Prostate gland (tissue), 2 donors: ENCODE data around the gene LY86.

ENCODE experiments used
- CTCF ChIP-seq, 4 experiments: fragments of 200-600 bp in 2 of 4; fragments of 450-650 bp in 2 of 4; sonication (generic) in 2 of 4; IDR thresholded peaks; 1 replicate in 3 of 4; 2 replicates in 1 of 4; pipeline ENCODE4 v1.5.1; 2016 to 2019; ENCODE audit warnings: antibody characterized with exemption in 4 of 4, mild to moderate bottlenecking in 2 of 4, moderate library complexity in 2 of 4
- POLR2AphosphoS5 ChIP-seq: sonication (generic); formaldehyde crosslinking; IDR thresholded peaks from one replicate; pipeline ENCODE4 v1.6.1; 2017; ENCODE audit warnings: antibody characterized with exemption

- no peak for TF ChIP-seq CTCF (IDR thresholded peaks at IDR 0.05)
- TF ChIP-seq POLR2AphosphoS5, result no peak
Measured at GRCh38 chr6:6646384-6646783, 57.9 kb downstream of the LY86 start.
